GM06990 (cell line): ENCODE data around the gene SERPINI1.

ENCODE experiments used
- DNase-seq: peaks from one replicate; pipeline ENCODE4 v3.0.0-alpha.2; 2011; ENCODE audit not compliant: insufficient read length; ENCODE audit errors: extremely low read depth
- H3K27me3 ChIP-seq: replicated peaks from 2 replicates; pipeline ENCODE4 v1.6.0; 2011; ENCODE audit warnings: low read length; ENCODE audit not compliant: control insufficient read depth, insufficient read depth
- H3K36me3 ChIP-seq: 2 replicates; pipeline ENCODE4 v1.5.1; 2011; ENCODE audit warnings: low read length; ENCODE audit not compliant: control insufficient read depth, insufficient read depth
- H3K4me3 ChIP-seq: replicated peaks from 2 replicates; pipeline ENCODE4 v1.5.1; 2011; ENCODE audit warnings: low read depth, mild to moderate bottlenecking, control low read depth, low read length
- CTCF ChIP-seq: IDR thresholded peaks from 2 replicates; pipeline ENCODE4 v1.5.1; 2011; ENCODE audit warnings: low read length, control low read depth, mild to moderate bottlenecking, inconsistent platforms; ENCODE audit not compliant: insufficient read depth, poor library complexity, severe bottlenecking

SERPINI1 gene

GRCh38 chr3:167742338-167742737, 6.8 kb downstream of the SERPINI1 start:
- TF ChIP-seq CTCF, result no peak
- no peak for DNase-seq
- H3K4me3 ChIP-seq, result no peak overlapping the region
- H3K27me3 ChIP-seq, result no peaks in the 10 kb centered on the region
- no peaks in the 10 kb centered on the region for H3K36me3 ChIP-seq

GRCh38 chr3:167743799-167744198, 8.3 kb downstream of the SERPINI1 start:
- no peaks in the 10 kb centered on the region for H3K36me3 ChIP-seq
- H3K4me3 ChIP-seq, result no peak overlapping the region
- no peak for TF ChIP-seq CTCF
- no peak for DNase-seq
- H3K27me3 ChIP-seq, result no peaks in the 10 kb centered on the region

- no peak for TF ChIP-seq CTCF
- Histone ChIP-seq H3K36me3 (no peaks in the 10 kb centered on the region), H3K4me3 (no peak overlapping the region), H3K27me3 (no peaks in the 10 kb centered on the region)
- DNase-seq, result no peak
These were observed 13.7 kb downstream of the SERPINI1 start for GRCh38 chr3:167749209-167749608.

DNA sequence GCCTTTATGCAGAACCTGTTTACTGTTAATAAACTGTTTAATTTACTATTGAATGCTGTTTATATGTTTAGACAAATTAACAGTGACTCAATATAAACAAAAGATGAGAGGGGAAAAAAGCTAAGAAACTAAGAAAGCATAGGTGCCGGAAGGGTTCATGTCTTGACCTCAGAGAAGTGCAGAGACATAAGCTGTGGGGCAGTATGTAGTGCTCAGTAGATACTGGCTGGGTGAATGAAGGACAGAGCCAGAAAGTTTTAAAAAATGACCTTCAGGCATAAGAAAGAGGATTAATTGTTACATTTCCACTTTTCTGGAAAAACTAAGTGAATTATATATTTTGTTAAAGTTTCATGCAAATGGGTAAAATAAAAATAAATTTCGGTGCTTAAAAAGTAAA, 14.2 kb downstream of the SERPINI1 start:
- no peaks in the 10 kb centered on the region for H3K27me3 ChIP-seq
- no peak overlapping the region for H3K4me3 ChIP-seq
- H3K36me3 ChIP-seq, result no peaks in the 10 kb centered on the region
- no peak for TF ChIP-seq CTCF
- DNase-seq, result no peak

DNA sequence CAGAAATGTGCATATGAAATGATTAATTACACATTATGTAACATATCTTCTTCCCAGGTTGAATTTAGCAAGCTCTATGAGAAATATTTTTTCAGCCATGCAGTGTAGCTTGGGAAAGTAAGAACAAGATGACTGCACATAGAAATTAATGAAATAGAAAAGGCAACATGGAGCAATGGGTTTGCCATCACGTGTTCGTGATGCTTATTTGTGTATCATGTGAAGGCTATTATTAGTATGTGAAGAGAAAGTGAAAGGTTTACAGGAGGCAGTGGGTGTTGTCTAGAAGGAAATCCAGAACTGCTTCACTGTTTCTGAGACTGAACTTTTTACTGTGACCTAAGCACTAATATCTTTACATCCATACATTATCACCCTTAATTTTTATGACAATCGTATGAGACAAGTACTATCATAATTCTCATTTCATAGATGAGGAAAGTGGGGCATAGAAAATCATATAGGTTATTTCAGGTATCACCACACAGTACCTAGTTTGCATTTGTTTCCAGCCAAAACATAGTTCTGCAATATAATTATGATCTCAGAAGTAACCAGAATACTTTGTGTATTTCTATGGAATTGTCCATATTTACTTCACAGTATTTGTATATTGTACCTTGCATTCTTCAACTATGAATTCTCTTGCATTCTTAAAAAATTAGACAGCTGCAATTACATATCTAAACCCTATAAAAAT, 14.9 kb downstream of the SERPINI1 start:
- Histone ChIP-seq H3K27me3 (no peaks in the 10 kb centered on the region), H3K4me3 (no peak overlapping the region), H3K36me3 (no peaks in the 10 kb centered on the region)
- TF ChIP-seq CTCF, result no peak
- peak; percentile 27 for DNase-seq

DNA sequence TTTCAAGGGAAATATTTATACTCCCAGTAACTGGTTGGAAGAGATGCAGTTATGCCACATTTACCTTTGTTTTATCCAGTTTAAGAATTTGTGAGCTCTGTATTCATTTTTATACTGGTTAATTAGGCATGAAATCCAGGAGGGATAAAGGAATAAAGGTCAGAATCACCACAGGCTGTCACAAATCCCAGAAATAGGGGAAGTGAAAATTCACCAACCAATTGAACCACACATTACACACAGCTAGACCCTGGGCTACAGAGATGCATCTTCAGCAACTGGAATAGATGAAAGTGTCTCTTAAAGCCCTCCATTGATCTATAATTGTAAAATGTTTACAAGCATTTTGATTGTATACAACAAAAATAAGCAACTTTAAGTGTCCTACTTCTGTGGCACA, 18.5 kb downstream of the SERPINI1 start:
- TF ChIP-seq CTCF, result no peak
- DNase-seq, result no peak
- Histone ChIP-seq H3K36me3 (no peaks in the 10 kb centered on the region), H3K4me3 (no peak overlapping the region), H3K27me3 (no peaks in the 10 kb centered on the region)
